Amygdala (tissue), 56 donors: ENCODE measurements around the gene KIF24.
"Not testable (repeated sequence)": the region's sequence is repeated elsewhere in the genome, so short reads cannot be mapped to it uniquely, and the experiment has no call there.

Experiments used
- DNase-seq, 56 donors: peaks; one replicate each; lab custom pipeline; 2025; lab: John Stamatoyannopoulos, UW

Gene KIF24

DNA sequence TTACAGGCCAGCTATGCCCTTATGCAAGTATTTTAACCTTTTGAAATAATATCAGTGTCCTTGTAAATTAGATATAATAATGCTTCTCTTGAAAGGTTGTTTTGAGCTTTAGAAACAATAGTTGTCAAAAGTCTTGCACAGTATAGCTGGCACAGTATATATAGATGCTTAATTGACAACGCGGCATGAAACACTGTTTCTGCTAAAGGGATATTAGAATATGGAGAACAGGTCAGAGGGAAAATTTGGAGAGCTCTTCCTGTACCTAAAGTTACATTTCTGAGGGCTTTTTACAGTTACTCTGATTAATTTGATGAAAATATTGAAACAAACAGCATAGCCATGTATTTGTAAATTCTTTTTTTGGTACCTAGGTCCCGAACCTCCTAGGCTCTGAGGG, 4.8 kb upstream of the KIF24 start:
- DNase-seq, result no peak

DNA sequence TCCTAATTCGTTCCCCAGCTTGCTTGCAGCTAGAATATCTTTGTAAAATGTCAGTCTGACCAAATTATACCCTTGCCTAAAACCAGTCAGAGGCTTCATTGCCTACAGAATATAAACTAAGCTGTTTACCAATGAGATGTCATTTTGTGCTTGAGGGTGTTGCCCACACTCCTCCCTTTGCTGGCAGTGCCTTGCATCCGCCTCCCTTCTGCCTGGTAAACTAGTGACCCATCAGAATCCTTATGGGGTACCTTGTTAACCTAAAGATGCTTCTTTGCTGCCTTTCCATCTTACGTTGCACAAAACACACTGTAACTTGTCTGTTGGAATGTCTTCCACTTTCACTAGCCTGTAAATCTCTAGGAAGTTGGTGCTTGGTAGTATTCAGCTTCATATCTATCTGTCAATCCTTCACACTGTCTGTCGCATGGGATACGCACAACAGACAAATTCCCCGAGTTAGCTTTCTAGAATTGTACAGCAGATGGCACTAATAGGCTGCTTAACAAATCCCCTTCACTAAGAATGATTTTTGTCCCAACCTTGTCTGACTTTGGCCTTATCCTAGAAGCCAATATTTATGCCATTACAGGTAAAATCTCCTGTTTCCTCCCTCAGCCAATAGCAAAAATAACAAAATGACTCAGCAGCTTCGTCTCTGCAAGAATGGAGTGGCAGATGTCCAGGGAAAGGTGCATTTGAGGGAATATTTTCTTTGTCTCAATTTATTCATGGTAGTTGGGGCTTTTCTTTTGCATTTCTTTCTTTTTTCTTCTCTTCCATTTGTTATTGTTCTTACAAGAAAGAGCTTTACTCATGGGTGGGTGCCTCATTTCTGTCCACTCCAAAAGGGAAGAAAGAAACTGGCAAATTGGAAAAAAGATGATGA, 3.3 kb upstream of the KIF24 start:
- DNase-seq, result peak in 11 of 56 donors; percentile 14 to 71 (median 43)

DNA sequence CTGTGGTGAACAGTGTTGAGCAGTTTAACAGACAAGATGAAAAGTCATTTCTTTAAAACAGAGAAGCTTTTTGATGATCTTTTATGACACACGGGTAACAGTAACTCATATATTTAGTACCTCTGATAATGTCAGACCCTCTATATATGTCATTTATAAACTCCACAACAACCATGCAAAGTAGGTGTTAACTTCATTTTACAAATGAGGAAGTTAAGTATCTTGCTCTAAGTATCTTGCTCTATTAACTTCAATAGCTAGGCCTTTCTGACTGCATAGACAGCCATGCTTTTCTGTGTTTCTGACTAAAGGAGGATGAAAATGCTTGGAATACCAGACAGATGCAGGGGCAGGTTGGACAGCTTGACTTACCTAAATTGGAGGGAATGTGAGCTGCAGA, 2.1 kb upstream of the KIF24 start:
- no peak for DNase-seq

DNA sequence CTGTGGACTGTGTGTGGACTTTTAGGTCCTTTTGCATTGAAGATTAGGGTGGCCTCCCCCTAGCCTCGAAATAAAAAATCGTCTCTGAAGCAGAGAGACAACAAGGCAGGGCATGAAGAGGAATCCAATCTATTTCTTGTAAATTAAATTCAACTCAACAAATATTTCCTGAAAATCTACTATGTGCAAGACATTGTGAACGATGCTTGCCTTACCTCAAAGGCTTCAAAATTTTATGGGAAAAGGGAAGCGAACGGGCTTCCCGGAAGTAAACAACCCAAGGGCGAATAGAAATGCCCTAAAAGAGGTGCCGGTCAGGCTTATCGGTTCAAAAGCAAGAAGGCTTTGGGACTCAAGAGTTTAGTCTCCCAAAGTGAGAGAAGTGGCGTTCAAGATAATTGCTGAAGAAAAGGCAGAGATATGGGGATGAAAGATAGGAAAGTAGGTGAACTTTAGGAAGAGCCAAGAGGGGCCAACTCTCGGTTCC, 525 bp downstream of the KIF24 start:
- no peak for DNase-seq

DNA sequence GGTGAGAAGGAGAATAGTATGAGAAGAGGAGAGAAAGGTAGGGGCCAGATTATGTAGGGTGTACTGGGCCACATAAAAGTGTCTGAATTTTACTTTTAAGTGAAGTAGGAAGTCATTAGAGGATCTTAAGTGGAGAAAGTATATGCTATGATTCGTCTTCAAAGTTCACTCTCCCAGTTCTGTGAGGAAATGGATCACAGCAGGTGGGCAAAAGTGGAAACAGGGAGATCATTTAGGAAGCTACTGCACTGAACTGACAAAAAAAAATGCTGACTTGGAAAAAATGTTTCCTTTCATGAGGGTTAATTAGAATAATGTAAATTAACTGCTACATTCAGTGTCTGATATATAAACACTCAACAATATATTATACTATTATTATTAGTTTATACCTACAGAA, 2.4 kb downstream of the KIF24 start:
- DNase-seq, result no peak

GRCh38 chr9:34322899-34323591, 6.0 kb downstream of the KIF24 start:
- no peak for DNase-seq

DNA sequence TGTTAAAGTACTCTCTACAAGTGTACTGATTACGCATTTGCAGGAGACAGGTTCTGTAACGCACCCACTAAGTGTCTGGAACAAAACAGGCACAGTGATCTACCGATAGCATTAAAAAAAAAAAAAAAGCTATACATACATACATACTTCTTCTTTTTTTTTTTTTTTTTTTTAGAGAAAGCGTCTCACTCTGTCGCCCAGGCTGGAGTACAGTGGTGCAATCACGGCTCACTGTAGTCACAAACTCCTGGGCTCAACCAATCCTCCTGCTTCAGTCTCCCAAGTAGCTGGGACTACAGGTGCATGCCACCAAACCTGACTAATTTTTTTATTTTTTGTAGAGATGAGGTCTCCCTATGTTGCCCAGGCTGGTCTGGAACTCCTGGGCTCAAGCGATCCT, 7.6 kb downstream of the KIF24 start:
- no peak for DNase-seq

GRCh38 chr9:34318163-34318790, 10.8 kb downstream of the KIF24 start:
- no peak for DNase-seq

GRCh38 chr9:34317436-34317835, 11.6 kb downstream of the KIF24 start:
- no peak for DNase-seq

- DNase-seq, result no peak
Measured at GRCh38 chr9:34311499-34312185, 17.4 kb downstream of the KIF24 start.

DNA sequence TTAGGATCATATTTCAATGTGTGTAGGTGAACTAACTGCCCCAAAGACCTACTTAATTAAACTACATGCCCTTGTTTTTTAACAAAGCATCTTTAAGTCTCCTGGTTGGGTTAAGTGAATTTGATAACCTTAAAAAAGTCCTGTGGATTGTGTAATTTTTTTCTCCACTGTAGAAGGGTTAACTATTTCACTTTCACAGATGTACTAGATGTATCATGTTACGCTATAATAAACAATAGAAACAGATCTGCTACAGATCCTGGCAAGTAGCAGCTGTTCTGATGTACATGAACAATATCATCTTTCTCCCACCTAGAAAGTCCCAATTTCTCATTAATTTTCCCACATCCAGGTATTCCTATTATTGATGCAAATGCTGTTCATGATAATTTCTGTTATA, 18.9 kb downstream of the KIF24 start:
- DNase-seq, result no peak

GRCh38 chr9:34308316-34308715, 20.8 kb downstream of the KIF24 start:
- DNase-seq, result not testable (repeated sequence)

- not testable (repeated sequence) for DNase-seq
Measured at GRCh38 chr9:34301064-34301463, 28.0 kb downstream of the KIF24 start.

DNA sequence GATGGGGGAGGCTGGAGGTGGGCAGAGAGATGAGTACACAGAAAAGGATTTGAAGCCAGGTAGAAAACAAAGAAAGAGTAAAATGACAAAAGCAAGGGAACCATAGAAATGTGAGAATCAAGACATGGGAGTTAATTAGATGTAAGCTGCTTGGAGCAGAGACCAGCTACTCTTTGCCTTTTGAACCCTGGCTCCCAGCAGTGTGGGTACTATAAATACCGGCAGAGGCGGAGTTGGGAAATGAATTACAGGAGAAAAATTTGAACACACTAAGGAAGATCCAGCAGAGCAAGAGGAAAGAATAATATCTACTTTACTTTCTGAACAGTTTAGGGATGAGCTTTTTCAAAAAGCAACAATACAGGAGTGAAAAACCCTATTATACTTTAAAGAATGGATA, 36.5 kb downstream of the KIF24 start:
- DNase-seq, result no peak

DNA sequence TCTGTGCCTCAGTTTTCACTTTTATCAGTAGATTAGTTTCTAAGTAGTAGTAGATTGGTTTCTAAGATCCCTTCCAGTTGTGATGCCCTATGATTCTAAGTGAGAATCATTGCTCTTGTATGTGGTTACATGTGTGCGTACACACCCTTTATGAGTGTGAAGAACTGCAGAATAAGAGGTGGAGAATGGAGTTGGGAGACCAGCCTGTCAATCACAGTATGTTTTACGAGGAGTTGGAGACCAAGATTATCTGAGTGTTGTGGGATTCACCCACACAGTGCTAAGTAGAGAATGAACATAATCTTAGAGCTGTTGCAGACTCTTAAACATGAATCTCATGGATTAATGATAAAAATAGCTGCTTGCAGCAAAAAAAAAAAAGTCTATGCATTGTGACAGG, 37.6 kb downstream of the KIF24 start:
- DNase-seq, result no peak

DNA sequence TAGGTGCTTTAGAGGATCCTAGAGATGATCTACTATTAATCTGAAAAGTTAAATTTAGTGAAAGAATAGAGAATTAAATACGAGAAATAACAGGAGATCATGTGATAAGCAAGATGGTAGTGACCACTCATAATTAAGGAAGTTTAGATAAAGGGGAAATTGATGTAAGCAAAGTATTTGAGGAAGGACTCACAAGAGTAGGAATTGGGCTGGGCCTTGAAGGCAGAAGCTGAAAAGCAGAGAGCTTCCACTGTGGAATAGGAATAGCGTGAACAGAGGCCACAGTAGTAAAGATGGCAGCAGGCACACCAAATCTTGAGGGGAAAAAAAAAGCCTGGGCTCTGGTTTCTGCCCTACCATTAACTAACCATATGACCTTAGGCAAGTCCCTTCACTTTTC, 38.0 kb downstream of the KIF24 start:
- no peak for DNase-seq

DNA sequence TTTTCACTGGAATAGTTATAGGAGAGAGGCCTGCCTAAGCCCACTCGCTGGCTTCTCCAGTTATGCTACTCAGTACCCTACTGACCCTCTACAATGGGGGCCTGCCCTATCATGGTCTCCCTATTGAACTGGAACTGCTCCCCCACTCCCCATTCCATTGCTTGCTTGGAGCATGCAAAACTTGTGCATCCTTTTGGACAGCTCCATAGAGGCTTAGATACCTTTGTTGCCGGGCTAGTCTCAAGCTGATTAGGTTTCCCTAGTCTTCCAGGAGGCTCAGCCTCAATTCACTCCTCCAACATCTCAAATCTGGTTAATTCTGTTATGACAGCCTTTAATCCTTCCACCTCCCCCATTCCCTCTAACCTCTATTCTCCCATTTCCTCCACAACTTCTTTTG, 39.9 kb downstream of the KIF24 start:
- DNase-seq, result no peak

DNA sequence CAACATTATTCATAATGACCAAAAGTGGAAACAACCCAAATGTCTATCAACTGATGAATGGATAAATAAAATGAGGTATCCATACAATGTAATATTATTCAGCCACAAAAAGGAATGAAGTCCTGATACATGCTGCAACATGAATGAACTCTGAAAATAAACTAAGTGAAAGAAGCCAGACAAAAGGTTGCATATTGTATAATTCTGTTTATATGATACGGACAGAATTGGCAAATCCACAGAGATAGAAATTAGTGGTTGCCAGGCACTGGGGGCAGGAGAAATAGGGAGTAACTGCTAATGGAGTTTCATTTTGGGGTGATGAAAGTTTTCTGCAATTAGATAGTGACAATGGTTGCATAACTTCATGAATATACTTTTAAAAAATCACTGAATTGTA, 47.0 kb downstream of the KIF24 start:
- DNase-seq, result no peak

DNA sequence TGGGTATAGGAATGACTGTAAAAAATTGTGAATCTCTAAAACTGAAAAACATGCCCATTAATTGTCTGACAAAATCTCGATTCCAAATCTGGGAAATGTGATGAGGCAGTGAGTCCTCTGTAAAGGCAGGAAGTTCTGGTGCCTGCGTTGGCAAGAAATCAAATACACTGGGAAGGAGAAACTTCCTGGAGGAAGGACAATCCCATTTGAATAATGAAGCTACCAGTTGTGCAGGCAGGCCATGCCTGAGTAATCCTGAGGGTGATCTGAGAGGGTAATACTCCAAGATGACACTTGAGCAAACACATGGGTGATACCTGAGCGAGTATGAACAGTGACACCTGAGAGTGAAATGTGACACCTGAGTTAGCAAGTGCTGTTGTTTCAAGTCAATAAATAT, 49.7 kb downstream of the KIF24 start:
- DNase-seq, result no peak
